ENCODE measurements around the gene PLCD3. TPM values are rescaled to one million over a fixed set of nuclear protein-coding genes. Genes with fewer than 3 reads are reported as not detected.

The PLCD3 gene
- total and polyA plus RNA-seq, 2 of the 13 experiments (the other 11 are each of a cell fraction or from before 2014, with no cell fraction given): 11.3 to 39.1 TPM

- TF ChIP-seq ARNT2 (CRISPR knock-in tag; IDR thresholded peaks at IDR 0.05; ENCODE audit: low read depth) (no peak), EP300 (IDR thresholded peaks at IDR 0.05; ENCODE audit: low read depth in 2 of 2, low read length in 2 of 2) (0 out of 4 replicates have a peak, but pooled peaks of 1 of the 2 experiments have one; percentile 21), EP300 (CRISPR knock-in tag; IDR thresholded peaks at IDR 0.05; ENCODE audit: borderline replicate concordance) (no peak), ZMYM2 (CRISPR knock-in tag; IDR thresholded peaks at IDR 0.05) (no peak), ZBTB38 (CRISPR knock-in tag; IDR thresholded peaks at IDR 0.05) (0 out of 2 replicates have a peak, but pooled peaks have one; percentile 42), LCORL (IDR thresholded peaks at IDR 0.05) (no peak), LCORL (CRISPR knock-in tag; IDR thresholded peaks at IDR 0.05) (no peak), ZNF672 (CRISPR knock-in tag; IDR thresholded peaks at IDR 0.05) (0 out of 2 replicates have a peak, but pooled peaks have one; percentile 37), SAP130 (CRISPR knock-in tag; IDR thresholded peaks at IDR 0.05; ENCODE audit: low read depth) (peak; percentile 44), ARID5B (CRISPR knock-in tag; IDR thresholded peaks at IDR 0.05) (0 out of 2 replicates have a peak, but pooled peaks have one; percentile 30), JUNB (CRISPR knock-in tag; IDR thresholded peaks at IDR 0.05; ENCODE audit: borderline replicate concordance) (no peak), ZNF121 (CRISPR knock-in tag; IDR thresholded peaks at IDR 0.05) (peak; percentile 91), ZNF263 (CRISPR knock-in tag; IDR thresholded peaks at IDR 0.05) (0 out of 2 replicates have a peak, but pooled peaks have one; percentile 27), ZNF292 (CRISPR knock-in tag; IDR thresholded peaks at IDR 0.05; ENCODE audit: borderline replicate concordance, low read depth) (no peak), FOXP1 (IDR thresholded peaks at IDR 0.05) (0 out of 2 replicates have a peak, but pooled peaks have one; percentile 19), FOXP1 (CRISPR knock-in tag; IDR thresholded peaks at IDR 0.05) (peak; percentile 48; the same call in 1 of the 2 replicates), ZNF572 (CRISPR knock-in tag; IDR thresholded peaks at IDR 0.05) (0 out of 2 replicates have a peak, but pooled peaks have one; percentile 28), BHLHE40 (IDR thresholded peaks at IDR 0.05; ENCODE audit: low read length) (peak; percentile 15; the same call in 1 of the 2 replicates)
- TF ChIP-seq, protein P1, sequence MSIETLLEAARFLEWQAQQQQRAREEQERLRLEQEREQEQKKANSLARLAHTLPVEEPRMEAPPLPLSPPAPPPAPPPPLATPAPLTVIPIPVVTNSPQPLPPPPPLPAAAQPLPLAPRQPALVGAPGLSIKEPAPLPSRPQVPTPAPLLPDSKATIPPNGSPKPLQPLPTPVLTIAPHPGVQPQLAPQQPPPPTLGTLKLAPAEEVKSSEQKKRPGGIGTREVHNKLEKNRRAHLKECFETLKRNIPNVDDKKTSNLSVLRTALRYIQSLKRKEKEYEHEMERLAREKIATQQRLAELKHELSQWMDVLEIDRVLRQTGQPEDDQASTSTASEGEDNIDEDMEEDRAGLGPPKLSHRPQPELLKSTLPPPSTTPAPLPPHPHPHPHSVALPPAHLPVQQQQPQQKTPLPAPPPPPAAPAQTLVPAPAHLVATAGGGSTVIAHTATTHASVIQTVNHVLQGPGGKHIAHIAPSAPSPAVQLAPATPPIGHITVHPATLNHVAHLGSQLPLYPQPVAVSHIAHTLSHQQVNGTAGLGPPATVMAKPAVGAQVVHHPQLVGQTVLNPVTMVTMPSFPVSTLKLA (IDR thresholded peaks at IDR 0.05): peak; percentile 38; the same call in 1 of the 2 replicates
- TF ChIP-seq, protein P2, sequence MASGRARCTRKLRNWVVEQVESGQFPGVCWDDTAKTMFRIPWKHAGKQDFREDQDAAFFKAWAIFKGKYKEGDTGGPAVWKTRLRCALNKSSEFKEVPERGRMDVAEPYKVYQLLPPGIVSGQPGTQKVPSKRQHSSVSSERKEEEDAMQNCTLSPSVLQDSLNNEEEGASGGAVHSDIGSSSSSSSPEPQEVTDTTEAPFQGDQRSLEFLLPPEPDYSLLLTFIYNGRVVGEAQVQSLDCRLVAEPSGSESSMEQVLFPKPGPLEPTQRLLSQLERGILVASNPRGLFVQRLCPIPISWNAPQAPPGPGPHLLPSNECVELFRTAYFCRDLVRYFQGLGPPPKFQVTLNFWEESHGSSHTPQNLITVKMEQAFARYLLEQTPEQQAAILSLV (CRISPR knock-in tag; IDR thresholded peaks at IDR 0.05; ENCODE audit: borderline replicate concordance): 0 out of 2 replicates have a peak, but pooled peaks have one; percentile 45
Measured at GRCh38 chr17:45091778-45092425, 40.4 kb downstream of the PLCD3 start (continued).
